ENCODE results near the gene DGKI. TPM values are rescaled to one million over a fixed set of nuclear protein-coding genes. Genes with fewer than 3 reads are reported as not detected.

DGKI gene
- total RNA-seq, 3 donors from 2014 or later (not counting 1 experiment from before 2014, with no cell fraction given): 0.53 TPM; not detected in 2

DNA sequence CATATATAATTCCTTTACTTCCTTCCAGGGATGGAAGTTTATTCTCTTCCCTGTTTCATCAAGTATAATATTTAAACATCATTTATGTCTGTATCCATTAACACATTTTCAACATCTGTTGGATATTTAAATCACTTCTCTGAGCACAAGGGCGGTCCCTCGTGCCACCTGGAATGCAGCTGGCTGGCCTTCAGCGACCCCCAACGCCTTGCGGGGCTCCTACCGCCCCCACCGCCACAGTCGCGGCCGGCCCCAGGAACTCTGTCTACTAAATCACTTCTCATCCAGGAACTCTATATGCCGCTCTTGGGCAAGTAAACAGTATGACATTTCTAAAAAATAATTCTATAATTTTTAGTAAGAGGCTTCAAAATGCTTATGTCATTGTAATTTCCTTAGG, 282.1 kb downstream of the DGKI start:
- Histone ChIP-seq H3K4me3 (ENCODE audit: low read length) (no peak overlapping the region), H3K4me1 (ENCODE audit: control insufficient read depth, insufficient read depth, low read length) (no peaks in the 10 kb centered on the region), H3K27ac (ENCODE audit: low read length) (no peak overlapping the region), H3K36me3 (ENCODE audit: control insufficient read depth, insufficient read depth, low read length) (no peaks in the 10 kb centered on the region), H3K27me3 (ENCODE audit: control insufficient read depth, insufficient read depth, low read length) (no peaks in the 10 kb centered on the region), H3K9me3 (ENCODE audit: control insufficient read depth, insufficient read depth, low read length) (no peaks in the 10 kb centered on the region)
- 85% methylated on average over 10 of the region's 11 CpGs for WGBS (ENCODE audit: insufficient coverage)
- TF ChIP-seq, protein P1, sequence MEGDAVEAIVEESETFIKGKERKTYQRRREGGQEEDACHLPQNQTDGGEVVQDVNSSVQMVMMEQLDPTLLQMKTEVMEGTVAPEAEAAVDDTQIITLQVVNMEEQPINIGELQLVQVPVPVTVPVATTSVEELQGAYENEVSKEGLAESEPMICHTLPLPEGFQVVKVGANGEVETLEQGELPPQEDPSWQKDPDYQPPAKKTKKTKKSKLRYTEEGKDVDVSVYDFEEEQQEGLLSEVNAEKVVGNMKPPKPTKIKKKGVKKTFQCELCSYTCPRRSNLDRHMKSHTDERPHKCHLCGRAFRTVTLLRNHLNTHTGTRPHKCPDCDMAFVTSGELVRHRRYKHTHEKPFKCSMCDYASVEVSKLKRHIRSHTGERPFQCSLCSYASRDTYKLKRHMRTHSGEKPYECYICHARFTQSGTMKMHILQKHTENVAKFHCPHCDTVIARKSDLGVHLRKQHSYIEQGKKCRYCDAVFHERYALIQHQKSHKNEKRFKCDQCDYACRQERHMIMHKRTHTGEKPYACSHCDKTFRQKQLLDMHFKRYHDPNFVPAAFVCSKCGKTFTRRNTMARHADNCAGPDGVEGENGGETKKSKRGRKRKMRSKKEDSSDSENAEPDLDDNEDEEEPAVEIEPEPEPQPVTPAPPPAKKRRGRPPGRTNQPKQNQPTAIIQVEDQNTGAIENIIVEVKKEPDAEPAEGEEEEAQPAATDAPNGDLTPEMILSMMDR (IDR thresholded peaks at IDR 0.05): no peak
- H3K4me3 Mint-ChIP-seq: no peak overlapping the region
- H3K9me3 Mint-ChIP-seq: peaks cover 10 to 11% of the 10 kb centered on the region in 2 donors
- DNase-seq: no peak
- intact Hi-C loops (cut with micrococcal nuclease): no loop called here
- no peaks in the 10 kb centered on the region for H3K27me3 Mint-ChIP-seq (ENCODE audit: low read depth in 2 of 2)
- H3K4me1 Mint-ChIP-seq: no peaks in the 10 kb centered on the region
- no peaks in the 10 kb centered on the region for H3K36me3 Mint-ChIP-seq
- no peak for ATAC-seq
- H3K27ac Mint-ChIP-seq: no peak overlapping the region

DNA sequence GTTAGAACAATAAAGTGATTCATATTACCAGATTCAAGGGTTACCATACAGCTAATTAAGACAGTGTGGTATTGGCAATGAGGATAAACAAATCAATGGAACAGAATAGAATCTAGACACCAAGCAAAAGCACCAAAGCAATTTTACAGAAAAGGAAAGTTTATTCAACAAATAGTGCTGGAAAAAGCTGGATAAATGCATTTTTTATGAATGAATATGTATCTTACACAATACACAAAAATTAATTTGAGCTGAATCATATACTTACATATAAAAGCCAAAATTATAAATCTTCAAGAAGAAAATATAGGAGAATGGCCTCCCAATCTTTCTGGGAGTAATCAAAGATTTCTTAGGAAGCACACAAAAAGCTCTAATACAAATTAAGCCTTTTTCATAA, 282.8 kb downstream of the DGKI start:
- Mint-ChIP-seq H3K27ac (no peak overlapping the region), H3K36me3 (no peaks in the 10 kb centered on the region), H3K4me3 (no peak overlapping the region), H3K9me3 (peaks cover 9 to 11% of the 10 kb centered on the region in 2 donors), H3K27me3 (ENCODE audit: low read depth in 2 of 2) (no peaks in the 10 kb centered on the region), H3K4me1 (no peaks in the 10 kb centered on the region)
- Histone ChIP-seq H3K9me3 (ENCODE audit: control insufficient read depth, insufficient read depth, low read length) (no peaks in the 10 kb centered on the region), H3K4me3 (ENCODE audit: low read length) (no peak overlapping the region), H3K4me1 (ENCODE audit: control insufficient read depth, insufficient read depth, low read length) (no peaks in the 10 kb centered on the region), H3K27ac (ENCODE audit: low read length) (no peak overlapping the region), H3K36me3 (ENCODE audit: control insufficient read depth, insufficient read depth, low read length) (no peaks in the 10 kb centered on the region), H3K27me3 (ENCODE audit: control insufficient read depth, insufficient read depth, low read length) (no peaks in the 10 kb centered on the region)
- DNase-seq (no peak), ATAC-seq (no peak)
- intact Hi-C loops (cut with micrococcal nuclease): no loop called here
- TF ChIP-seq, protein P1 (IDR thresholded peaks at IDR 0.05): no peak

DNA sequence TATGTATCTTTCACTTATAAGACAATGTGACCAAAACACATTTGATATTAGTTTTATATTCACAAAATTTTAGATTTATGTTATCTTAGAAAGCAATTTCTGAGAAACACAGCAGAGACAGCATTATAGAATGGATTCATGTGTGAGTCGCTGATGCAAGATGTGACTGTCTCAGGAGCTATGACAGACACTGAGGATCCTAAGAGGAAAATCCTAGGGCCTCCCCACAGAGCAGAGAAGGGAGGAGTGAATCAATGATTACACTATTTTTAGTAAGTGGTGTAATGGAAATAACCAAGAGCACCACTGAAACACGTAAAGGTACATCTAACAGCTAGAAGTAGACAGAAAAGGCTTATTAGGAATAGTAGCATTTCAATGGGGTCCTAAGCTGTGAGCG, 299.3 kb downstream of the DGKI start:
- Histone ChIP-seq H3K4me1 (ENCODE audit: control insufficient read depth, insufficient read depth, low read length) (no peaks in the 10 kb centered on the region), H3K27me3 (ENCODE audit: control insufficient read depth, insufficient read depth, low read length) (no peaks in the 10 kb centered on the region), H3K4me3 (ENCODE audit: low read length) (no peak overlapping the region), H3K36me3 (ENCODE audit: control insufficient read depth, insufficient read depth, low read length) (no peaks in the 10 kb centered on the region), H3K27ac (ENCODE audit: low read length) (no peak overlapping the region), H3K9me3 (ENCODE audit: control insufficient read depth, insufficient read depth, low read length) (no peaks in the 10 kb centered on the region)
- intact Hi-C loops (cut with micrococcal nuclease): no loop called here
- Mint-ChIP-seq H3K27ac (no peak overlapping the region), H3K4me3 (no peak overlapping the region), H3K9me3 (peaks cover 11 to 16% of the 10 kb centered on the region in 2 donors), H3K27me3 (ENCODE audit: low read depth in 2 of 2) (no peaks in the 10 kb centered on the region), H3K36me3 (no peaks in the 10 kb centered on the region), H3K4me1 (no peaks in the 10 kb centered on the region)
- TF ChIP-seq, protein P1 (IDR thresholded peaks at IDR 0.05): no peak
- WGBS (ENCODE audit: insufficient coverage): 88% methylated on average over 3 of the region's 3 CpGs
- ATAC-seq: no peak
- no peak for DNase-seq

DNA sequence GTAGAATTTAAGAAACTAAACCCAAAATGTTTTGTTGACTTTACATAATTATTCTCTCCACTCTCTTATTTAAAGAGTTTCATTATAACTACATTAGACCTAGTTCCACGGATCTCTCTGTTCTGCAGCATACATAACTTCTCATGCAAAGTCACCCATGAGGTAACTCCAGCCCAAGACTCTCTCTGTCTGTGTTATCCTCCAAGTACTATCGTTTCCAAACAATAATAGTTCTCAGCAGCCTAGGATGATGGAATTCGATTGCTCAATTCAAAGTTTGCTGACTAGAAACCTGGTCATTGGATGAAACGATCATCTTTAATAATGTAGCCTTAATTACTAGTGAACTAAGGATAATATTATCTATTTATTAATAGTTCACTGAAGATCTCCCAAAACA, 300.1 kb downstream of the DGKI start:
- intact Hi-C loops (cut with micrococcal nuclease): no loop called here
- Mint-ChIP-seq H3K4me1 (no peaks in the 10 kb centered on the region), H3K27me3 (ENCODE audit: low read depth in 2 of 2) (no peaks in the 10 kb centered on the region), H3K9me3 (peaks cover 11 to 16% of the 10 kb centered on the region in 2 donors), H3K36me3 (no peaks in the 10 kb centered on the region), H3K27ac (no peak overlapping the region), H3K4me3 (no peak overlapping the region)
- H3K4me1 ChIP-seq (ENCODE audit: control insufficient read depth, insufficient read depth, low read length): no peaks in the 10 kb centered on the region
- DNase-seq: no peak
- H3K9me3 ChIP-seq (ENCODE audit: control insufficient read depth, insufficient read depth, low read length): no peaks in the 10 kb centered on the region
- no peaks in the 10 kb centered on the region for H3K27me3 ChIP-seq (ENCODE audit: control insufficient read depth, insufficient read depth, low read length)
- H3K27ac ChIP-seq (ENCODE audit: low read length): no peak overlapping the region
- WGBS (ENCODE audit: insufficient coverage): 85% methylated on average over 3 of the region's 4 CpGs
- H3K4me3 ChIP-seq (ENCODE audit: low read length): no peak overlapping the region
- H3K36me3 ChIP-seq (ENCODE audit: control insufficient read depth, insufficient read depth, low read length): no peaks in the 10 kb centered on the region
- TF ChIP-seq, protein P1 (IDR thresholded peaks at IDR 0.05): no peak
- ATAC-seq: no peak

Data from natural killer cell (primary cell).